Stimulated activated CD8-positive, alpha-beta memory T cell treated with anti-CD3 and anti-CD28 coated beads, Interleukin-15, amount 100 ng/mL, for 24 hours (primary cell): ENCODE results near the gene PXMP4.

Experiments used
- DNase-seq: peaks from one replicate; pipeline ENCODE4 v3.0.0-alpha.2; 2020; ENCODE audit warnings: low read depth

PXMP4 gene

DNA sequence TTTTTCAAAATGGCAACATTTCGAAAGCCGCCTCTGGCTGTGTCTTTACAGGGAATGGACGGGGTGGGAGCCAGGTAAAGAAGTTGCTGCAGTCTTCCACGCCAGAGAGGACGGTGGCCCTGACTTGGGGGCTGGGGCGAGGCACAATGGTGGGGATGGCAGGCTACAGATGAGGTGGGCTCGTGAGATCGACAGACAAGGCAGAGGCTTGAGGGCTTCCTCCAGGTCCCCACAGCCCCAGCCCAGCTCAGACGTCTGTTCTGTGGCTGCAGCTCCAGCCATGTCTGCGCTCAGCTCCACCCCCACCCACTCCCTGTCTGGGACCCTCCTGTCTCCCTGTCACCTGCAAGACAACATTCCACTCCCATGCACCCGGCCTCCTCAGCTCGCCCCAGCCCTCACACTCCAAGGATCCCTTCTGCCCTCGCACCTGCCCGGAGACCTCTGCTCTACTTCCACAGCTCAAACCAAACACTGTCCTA is 65.4 kb downstream of the PXMP4 start:
- no peak for DNase-seq

GRCh38 chr20:33653900-33654596 is 66.1 kb downstream of the PXMP4 start:
- DNase-seq = no peak

GRCh38 chr20:33653218-33653899 is 66.8 kb downstream of the PXMP4 start:
- DNase-seq = no peak
